Activated T-cell treated with anti-CD3 and anti-CD28 coated beads for 4 hours (primary cell): ENCODE results near the gene KLRC2.
"Not testable (repeated sequence)": the region's sequence is repeated elsewhere in the genome, so short reads cannot be mapped to it uniquely, and the experiment has no call there.

ENCODE experiments used
- DNase-seq: peaks from one replicate; pipeline ENCODE4 v3.0.0-alpha.2; 2020

Gene KLRC2

DNA sequence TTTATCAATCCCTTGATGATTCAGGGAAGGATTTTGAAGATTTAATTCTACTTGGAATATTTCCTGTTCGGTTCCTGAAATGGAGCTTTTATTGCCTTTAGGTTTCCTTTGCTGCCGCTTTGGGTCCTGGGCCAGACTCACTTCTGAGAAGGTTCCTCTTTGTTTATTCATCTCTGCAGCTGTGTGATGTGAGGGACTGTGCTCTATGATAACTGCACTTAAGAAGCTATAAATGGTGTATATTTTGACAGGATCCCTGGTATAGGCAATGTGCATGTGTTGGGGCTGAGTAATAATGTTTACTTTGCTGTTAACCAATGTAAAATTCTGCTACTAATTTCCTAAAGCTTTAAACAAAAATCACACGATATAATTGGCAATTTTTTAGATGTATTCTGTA lies at the start of gene KLRC2:
TSS of gene KLRC2 (minus strand) at position 195 of the 400 bp plus-strand sequence. CDS start at position 171, 24 bp downstream.
- not testable (repeated sequence) for DNase-seq

DNA sequence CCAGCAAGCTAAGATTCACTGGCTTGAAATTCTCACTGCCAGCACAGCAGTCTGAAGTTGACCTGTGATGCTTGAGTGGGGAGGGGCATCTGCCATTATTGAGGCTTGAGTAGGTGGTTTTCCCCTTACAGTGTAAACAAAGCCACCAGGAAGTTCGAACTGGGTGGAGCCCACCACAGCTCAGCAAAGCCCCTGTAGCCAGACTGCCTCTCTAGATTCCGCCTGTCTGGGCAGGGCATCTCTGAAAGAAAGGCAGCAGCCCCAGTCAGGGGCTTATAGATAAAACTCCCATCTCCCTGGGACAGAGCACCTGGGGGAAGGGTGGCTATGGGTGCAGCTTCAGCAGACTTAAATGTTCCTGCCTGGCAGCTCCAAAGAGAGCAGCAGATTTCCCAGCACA lies 46.1 kb upstream of the KLRC2 start:
- DNase-seq, result not testable (repeated sequence)

DNA sequence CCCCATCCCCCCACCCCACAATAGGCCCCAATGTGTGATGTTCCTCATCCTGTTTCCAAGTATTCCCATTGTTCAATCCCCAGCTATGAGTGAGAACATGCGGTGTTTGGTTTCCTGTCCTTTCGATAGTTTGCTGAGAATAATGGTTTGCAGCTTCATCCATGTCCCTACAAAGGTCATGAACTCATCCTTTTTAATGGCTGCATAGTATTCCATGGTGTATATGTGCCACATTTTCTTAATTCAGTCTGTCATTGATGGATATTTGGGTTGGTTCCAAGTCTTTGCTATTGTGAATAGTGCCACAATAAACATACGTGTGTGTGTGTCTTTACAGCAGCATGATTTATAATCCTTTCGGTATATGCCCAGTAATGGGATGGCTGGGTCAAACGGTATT lies 37.0 kb upstream of the KLRC2 start:
- not testable (repeated sequence) for DNase-seq

DNA sequence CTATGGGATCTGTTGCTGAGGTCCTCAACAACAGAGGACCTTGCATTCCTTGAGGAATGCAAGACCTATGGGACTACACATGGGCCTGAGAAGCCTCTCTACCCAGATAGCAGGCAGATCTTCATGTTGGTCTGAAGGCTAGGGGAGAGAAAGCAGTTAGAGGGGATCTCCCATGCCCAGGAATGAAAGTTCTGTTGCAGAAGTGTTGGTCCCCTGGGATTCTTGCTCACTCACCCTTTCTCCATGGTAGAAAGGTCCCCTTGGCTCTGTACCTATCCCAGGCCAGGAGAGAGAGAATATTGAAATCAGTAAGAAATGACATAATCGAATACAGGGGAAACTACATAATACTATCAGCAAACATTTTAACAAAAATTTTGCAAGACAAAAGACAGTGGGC lies 33.9 kb upstream of the KLRC2 start:
- DNase-seq, result no peak

DNA sequence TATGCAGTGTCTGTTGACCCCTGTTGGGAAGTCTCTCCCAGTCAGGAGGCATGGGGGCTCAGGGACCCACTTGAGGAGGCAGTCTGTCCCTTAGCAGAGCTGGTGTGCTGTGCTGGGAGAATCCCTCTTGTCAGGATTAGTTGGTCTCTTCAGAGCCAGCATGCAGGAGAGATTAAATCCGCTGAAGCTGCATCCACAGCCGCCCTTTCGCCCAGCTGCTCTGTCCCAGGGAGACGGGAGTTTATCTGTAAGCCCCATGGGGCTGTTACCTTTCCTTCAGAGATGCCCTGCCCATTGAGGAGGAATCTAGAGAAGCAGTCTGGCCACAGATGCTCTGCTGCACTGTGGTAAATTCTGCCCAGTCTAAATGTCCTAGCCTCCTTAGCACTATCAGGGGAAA lies 30.5 kb upstream of the KLRC2 start:
- no peak for DNase-seq

DNA sequence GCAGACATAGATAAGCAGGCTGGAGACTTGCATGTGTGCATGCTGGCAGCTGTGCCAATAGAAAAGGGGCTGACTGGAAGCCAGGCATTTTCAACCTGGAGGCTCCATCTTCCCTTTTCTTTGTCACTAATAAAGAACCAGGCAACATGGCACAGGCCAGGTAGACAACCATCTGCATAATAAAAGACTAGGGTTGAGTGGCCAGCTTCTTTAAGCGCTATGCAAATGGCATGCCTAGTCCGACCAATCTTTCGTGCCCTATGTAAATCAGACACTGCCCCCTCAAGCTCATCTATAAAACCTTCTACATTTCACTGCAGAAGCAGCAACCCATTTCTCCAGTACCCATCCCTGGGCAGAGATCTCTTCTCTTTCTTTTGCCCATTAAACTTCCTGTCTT lies 21.9 kb upstream of the KLRC2 start:
- no peak for DNase-seq

DNA sequence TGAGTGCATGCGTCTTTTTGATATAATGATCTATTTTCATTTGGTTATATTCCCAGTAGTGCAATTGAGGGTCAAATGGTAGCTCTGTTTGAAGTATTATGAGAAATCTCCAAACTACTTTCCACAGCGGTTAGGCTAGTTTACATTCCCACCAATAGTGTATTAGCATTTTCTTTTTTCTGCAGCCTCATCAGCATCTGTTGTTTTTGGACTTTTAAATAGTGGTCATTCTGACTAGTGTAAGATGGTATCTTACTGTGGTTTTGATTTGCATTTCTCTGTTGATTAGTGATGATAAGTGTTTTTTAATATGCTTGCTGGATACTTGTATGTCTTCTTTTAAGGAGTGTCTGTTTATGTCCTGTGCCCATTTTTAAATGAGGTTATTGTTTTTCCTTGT lies 21.0 kb upstream of the KLRC2 start:
- DNase-seq, result no peak

DNA sequence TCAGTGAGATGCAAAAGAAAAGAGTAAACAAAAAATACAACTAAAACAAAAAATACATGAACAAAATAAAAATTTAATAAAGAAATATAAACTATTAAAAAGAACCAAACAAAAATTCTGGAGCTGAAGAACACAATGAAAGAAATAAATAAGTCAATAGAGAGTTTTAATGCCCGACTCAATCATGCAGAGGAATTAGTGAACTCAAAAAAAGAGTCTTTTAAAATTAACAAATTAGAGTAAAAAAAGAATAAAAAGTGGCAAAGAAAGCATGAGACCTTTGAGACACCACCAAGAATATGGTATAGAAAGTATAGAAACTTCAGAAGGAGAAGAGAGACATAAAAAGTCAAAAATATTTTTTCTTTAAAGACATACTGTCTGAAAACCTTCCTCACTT lies 20.0 kb upstream of the KLRC2 start:
- no peak for DNase-seq

DNA sequence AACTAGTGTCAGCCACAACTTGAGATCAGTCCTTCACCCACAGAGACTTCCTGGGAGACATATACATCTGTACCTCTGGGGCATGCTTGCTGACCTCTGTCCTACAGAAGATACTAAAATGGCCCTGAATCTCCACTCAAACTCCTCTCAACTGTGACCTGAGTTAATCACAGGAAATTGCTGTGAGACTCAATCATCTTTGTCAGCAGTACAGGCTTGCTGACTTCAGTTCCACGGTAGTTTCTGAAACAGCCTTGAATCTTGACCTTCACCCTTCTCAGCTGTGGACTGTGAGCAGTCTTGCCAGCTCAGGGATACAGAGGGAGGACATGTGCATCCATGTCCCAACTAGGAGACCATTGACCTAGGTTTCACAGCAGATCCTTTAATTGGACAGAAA lies 18.7 kb upstream of the KLRC2 start:
- DNase-seq, result no peak

DNA sequence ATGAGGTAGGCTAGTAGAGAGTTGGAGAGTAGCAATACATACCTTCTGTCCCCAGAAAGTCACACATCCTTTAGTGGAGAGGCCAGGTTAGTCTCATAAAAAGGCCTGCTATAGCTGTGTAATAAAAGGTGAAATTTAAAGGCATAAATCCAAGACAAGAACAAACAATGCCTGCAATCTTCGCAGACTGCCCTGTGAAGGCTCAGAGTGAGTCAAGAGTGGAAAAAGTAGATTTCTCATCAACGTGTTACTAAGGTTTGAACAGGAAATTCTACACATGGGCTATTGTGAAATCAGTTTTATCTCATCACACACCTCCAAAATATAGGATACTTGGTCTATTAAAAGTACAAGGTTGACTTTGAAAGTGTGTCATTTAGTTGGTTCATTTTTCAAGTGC lies 17.3 kb upstream of the KLRC2 start, which contains the start of gene KLRC1:
TSS of gene KLRC1 (minus strand) at position 222 of the 400 bp plus-strand sequence. CDS start 2,221 bp downstream, outside the sequence.
- no peak for DNase-seq

DNA sequence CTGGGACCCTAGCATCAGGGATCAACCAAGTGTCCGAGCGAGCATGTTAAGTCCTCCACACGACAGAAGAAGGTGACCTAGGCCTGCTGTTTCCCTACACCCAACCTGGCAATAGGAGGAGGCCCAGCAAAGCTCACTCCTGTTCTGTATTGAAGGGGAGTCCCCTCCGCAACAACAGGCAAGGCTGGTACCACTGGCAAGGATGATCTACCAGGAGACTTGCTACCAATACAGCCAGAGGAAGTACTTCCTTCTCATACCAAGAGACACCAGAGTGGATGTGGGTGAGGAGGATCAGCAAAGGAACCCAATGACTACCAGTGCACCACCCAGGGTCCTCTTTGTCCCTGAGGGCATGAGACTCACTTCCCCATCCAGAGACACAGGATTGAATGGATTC lies 12.4 kb upstream of the KLRC2 start:
- no peak for DNase-seq

DNA sequence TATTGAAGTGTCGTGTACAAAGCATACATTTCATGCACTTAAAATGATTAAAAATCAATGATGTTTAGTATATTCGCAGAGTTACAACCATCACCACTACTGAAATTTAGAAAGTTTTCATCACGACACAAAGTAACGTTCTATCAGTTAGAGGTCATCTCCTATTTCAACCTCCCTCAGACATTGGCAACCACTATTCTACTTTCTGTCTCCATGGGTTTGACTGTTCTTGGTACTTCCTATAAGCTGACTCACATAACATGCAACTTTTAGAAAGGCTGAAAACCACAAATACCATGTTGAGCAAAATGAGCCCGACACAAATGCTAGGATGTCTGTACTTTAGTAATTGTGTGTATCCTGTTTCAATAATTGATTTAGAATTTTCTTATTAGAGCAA lies 10.2 kb upstream of the KLRC2 start:
- not testable (repeated sequence) for DNase-seq

DNA sequence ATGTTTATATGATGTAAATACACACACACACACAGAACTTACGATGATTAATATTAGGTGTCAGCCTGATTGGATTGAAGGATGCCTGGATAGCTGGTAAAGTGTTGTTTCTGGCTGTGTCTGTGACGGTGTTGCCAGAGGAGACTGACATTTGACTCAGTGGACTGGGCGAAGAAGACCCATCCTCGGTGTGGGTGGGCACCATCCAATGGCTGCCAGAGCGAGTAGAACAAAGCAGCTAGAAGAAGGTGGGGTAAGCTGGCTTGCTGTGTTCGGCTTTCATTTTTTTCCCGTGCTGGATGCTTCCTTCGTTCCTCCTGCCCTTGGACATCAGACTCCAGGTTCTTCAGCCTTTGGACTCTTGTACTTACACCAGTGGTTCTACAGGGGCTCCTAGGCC lies 5.3 kb upstream of the KLRC2 start:
- not testable (repeated sequence) for DNase-seq

DNA sequence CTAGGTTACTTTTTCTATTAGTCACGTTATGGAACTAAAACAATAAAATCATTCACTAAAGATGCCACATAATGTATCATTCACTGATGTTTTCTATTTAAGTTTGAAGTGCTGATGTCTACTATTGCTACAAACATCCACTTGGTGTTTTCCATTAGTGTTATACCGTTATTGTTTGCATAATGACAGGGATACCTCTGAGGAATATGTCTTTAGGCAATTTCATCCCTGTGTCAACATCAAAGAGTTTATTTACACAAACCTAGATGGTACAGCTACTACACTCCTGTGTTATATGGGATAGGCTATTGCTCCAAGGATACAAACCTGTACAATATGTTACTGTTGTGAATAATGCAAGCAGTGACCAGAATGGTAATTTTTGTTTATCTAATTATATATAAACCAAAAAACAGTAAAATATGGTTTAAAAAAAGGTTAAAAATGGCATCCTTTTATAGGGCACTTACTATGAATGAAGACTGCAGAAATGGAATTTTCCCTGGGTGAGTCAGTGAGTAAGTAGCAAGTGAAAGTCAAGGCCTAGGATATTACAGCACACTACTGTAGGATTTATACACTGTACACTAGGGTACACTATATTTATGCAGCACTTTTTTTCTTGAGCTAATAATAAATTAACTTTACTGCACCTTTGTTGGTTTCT lies 3.9 kb upstream of the KLRC2 start:
- not testable (repeated sequence) for DNase-seq

DNA sequence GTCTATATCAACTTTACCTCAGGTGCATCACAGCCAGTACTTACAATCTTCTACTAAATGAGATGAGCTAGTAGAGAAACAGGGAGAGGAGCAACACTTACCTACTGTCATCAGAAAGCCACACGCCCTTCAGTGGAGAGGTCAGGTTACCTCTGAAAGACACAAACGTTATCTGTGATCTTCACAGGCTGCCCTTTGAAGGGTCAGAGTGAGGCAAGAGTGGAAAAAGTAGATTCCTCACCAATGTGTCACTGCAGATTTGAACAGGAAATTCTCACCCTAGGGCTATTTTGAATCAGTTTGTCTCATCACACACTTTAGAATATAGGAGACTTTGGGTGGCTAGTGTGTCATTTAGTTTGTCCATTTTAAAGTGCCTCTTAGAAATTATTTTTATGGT lies 1.8 kb upstream of the KLRC2 start:
- not testable (repeated sequence) for DNase-seq

DNA sequence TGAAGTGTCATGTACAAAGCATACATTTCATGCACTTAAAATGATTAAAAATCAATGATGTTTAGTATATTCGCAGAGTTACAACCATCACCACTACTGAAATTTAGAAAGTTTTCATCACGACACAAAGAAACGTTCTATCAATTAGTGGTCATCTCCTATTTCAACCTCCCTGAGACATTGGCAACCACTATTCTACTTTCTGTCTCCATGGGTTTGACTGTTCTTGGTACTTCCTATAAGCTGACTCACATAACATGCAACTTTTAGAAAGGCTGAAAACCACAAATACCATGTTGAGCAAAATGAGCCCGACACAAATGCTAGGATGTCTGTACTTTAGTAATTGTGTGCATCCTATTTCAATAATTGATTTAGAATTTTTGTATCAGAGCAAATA lies 5.2 kb downstream of the KLRC2 start:
- not testable (repeated sequence) for DNase-seq

DNA sequence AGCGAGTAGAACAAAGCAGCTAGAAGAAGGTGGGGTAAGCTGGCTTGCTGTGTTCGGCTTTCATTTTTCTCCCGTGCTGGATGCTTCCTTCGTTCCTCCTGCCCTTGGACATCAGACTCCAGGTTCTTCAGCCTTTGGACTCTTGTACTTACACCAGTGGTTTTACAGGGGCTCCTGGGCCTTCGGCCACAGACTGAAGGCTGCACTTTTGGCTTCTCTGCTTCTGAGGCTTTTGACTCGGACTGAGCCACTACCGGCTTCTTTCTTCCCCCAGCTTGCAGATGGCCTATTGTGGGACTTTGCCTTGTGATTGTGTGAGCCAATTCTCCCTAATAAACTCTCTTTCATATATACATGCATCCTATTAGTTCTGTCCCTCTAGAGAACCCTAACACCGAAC lies 9.9 kb downstream of the KLRC2 start:
- not testable (repeated sequence) for DNase-seq

DNA sequence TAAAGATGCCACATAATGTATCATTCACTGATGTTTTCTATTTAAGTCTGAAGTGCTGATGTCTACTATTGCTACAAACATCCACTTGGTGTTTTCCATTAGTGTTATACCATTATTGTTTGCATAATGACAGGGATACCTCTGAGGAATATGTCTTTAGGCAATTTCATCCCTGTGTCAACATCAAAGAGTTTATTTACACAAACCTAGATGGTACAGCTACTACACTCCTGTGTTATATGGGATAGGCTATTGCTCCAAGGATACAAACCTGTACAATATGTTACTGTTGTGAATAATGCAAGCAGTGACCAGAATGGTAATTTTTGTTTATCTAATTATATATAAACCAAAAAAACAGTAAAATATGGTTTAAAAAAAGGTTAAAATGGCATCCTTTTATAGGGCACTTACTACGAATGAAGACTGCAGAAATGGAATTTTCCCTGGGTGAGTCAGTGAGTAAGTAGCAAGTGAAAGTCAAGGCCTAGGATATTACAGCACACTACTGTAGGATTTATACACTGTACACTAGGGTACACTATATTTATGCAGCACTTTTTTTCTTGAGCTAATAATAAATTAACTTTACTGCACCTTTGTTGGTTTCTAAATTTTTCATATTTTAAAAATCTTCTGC lies 11.4 kb downstream of the KLRC2 start:
- DNase-seq, result not testable (repeated sequence)

DNA sequence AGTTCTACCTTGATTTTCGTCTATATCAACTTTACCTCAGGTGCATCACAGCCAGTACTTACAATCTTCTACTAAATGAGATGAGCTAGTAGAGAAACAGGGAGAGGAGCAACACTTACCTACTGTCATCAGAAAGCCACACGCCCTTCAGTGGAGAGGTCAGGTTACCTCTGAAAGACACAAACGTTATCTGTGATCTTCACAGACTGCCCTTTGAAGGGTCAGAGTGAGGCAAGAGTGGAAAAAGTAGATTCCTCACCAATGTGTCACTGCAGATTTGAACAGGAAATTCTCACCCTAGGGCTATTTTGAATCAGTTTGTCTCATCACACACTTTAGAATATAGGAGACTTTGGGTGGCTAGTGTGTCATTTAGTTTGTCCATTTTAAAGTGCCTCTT lies 13.7 kb downstream of the KLRC2 start:
- DNase-seq, result not testable (repeated sequence)

DNA sequence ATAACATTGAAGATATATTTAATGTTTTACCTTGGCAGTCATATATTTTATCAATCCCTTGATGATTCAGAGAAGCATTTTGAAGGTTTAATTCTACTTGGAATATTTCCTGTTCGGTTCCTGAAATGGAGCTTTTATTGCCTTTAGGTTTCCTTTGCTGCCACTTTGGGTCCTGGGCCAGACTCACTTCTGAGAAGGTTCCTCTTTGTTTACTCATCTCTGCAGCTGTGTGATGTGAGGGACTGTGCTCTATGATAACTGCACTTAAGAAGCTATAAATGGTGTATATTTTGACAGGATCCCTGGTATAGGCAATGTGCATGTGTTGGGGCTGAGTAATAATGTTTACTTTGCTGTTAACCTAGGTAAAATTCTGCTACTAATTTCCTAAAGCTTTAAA lies 15.5 kb downstream of the KLRC2 start, which contains the start of gene KLRC3:
TSS of gene KLRC3 (minus strand) at position 262 of the 400 bp plus-strand sequence. CDS start at position 217, 45 bp downstream.
- not testable (repeated sequence) for DNase-seq

DNA sequence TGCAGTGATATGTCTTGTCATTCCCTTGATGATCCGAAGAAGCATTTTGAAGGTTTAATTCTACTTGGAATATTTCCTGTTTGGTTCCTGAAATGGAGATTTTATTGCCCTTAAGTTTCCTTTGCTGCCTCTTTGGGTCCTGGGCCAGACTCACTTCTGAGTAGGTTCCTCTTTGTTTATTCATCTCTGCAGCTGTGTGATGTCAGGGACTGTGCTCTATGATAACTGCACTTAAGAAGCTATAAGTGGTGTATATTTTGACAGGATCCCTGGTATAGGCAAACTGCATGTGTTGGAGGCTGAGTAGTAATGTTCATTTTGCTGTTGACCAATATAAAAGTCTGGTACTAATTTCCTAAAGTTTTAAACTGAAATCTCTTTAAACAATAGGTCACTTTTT lies 26.4 kb downstream of the KLRC2 start, which contains the start of gene KLRC4:
TSS of gene KLRC4 (minus strand) at position 366 of the 400 bp plus-strand sequence. CDS start at position 184, 182 bp downstream.
- DNase-seq, result no peak

DNA sequence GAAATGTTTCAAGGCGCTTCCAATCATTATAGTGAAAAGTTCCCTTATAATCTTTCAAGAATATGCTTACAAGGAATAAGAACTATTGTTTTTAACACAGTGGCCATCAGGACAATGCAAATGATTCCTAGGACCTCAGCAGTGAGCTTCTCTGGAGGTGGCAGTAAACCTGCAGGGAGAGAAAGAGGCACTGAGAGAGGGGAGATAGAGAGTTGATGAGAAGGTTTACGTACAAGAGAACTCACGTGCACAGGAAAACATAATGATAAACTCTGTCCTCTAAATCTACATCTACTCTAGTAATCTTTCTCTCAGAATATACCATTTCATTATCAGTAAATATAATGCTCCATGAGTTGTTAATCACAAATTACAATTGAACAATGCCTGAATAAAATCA lies 27.0 kb downstream of the KLRC2 start:
- no peak for DNase-seq

DNA sequence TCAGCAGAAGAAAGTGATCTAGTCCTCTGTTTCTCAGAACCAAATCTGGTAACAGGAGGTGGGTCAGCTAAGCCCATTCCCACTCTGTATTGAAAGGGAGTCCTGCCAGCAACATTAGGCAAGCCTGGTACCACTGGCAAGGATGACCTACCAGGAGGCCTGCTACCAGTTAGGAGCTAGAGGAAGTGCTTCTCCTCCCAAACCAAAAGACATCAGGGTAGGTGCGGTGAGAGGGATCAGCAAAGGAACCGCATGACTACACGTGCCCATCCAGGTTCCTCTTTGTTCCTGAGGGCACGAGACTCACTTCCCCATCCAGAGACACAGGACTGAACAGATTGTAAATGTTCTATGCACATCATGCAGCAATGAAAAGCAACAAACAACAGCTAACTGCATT lies 29.1 kb downstream of the KLRC2 start:
- DNase-seq, result no peak

DNA sequence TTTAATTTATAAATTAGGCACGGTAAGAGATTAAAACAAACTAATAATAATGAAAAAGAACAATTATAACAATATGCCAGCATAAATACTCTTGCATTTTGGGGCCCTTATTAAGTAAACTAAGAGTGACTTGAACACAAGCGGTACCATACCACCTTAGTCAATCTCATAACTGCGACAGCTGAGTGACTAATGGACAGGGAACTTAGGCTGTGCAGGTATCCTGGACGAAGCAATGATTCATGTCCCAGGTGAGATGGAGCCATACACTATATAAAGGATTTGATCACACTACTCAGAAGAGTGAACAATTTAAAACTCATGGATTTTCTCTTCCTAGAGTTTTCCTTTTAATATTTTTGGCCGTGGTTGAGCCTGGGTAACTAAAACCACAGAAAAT lies 30.5 kb downstream of the KLRC2 start:
- no peak for DNase-seq
